Vagina (tissue), 2 donors: Measurements from ENCODE around the gene ARHGAP45.
A peak's percentile ranks its signal among the peaks of the same experiment; 100 is the strongest.

Experiments
- CTCF ChIP-seq, 3 experiments: fragments of 450-650 bp in 2 of 3; fragments of 200-600 bp in 1 of 3; sonication (generic) in 1 of 3; IDR thresholded peaks; one replicate each; pipeline ENCODE4 v1.5.1; 2017 to 2019; ENCODE audit warnings: antibody characterized with exemption in 3 of 3, mild to moderate bottlenecking in 2 of 3, moderate library complexity in 2 of 3
- POLR2AphosphoS5 ChIP-seq, 2 donors: sonication (generic); formaldehyde crosslinking; IDR thresholded peaks; one replicate each; pipeline ENCODE4 v1.9.0; 2017; ENCODE audit warnings: antibody characterized with exemption in 2 of 2, mild to moderate bottlenecking in 2 of 2, low read depth in 1 of 2; ENCODE audit not compliant: insufficient read depth in 1 of 2

GRCh38 chr19:1119475-1120217 lies 52.7 kb downstream of the ARHGAP45 start:
- TF ChIP-seq CTCF (IDR thresholded peaks at IDR 0.05) = no peak
- TF ChIP-seq POLR2AphosphoS5 (IDR thresholded peaks at IDR 0.05; ENCODE audit: insufficient read depth in 1 of 2, low read depth in 1 of 2) = peak in 1 of 2 donors; percentile 23
